RWPE1 (cell line): ENCODE measurements around the gene RIPOR1.
"Not testable (repeated sequence)": the region's sequence is repeated elsewhere in the genome, so short reads cannot be mapped to it uniquely, and the experiment has no call there.

Experiments used
- CTCF ChIA-PET: fragments of 350-600 bp; sonication (Branson Sonifier 250); formaldehyde crosslinking; extraction: SDS; loops from one replicate; lab custom pipeline; 2021; lab: Yijun Ruan, JAX
- POLR2A ChIA-PET: fragments of 400-600 bp; formaldehyde crosslinking; extraction: SDS; loops from one replicate; lab custom pipeline; 2020; ENCODE audit warnings: antibody characterized with exemption; ENCODE audit not compliant: low non-redundant PET; lab: Yijun Ruan, JAX
- DNase-seq: peaks from one replicate; pipeline ENCODE4 v3.0.0; 2012; ENCODE audit warnings: low spot score
- H3K27ac ChIP-seq: fragments of 450-650 bp; 2 replicates; pipeline ENCODE4 v1.5.1; 2017
- TF ChIP-seq, protein P1 (sequence below): fragments of 450-650 bp; conservative IDR thresholded peaks from 2 replicates; pipeline ENCODE4 v1.5.1; 2017; ENCODE audit warnings: low read depth, mild to moderate bottlenecking

Gene RIPOR1

DNA sequence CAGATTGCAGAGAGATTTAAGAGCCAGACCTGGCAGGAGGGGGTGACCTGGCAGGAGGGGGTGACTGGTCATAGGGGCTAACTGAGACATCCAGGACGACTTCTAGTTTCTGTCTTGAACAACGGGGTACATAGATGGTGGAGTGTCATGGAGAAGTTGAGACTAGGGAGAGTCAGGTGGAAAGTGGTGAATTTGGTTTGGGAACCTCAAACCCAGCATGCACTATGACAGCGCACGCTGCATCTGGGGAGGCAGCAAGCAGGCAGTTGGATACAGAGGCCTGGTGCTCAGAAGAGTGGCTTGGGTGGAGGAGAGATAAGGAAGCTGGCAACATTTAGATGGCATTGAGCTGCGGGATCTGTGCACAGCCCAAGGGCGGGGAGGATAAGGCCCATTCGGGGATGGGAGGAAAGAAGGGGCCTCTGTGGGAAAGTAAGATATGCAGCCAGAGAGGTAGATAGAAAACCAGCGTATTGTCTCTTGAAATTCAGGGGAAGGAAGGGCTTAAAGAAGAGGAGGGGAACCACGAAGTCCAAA is 4.5 kb downstream of the RIPOR1 start:
- TF ChIP-seq, protein P1, sequence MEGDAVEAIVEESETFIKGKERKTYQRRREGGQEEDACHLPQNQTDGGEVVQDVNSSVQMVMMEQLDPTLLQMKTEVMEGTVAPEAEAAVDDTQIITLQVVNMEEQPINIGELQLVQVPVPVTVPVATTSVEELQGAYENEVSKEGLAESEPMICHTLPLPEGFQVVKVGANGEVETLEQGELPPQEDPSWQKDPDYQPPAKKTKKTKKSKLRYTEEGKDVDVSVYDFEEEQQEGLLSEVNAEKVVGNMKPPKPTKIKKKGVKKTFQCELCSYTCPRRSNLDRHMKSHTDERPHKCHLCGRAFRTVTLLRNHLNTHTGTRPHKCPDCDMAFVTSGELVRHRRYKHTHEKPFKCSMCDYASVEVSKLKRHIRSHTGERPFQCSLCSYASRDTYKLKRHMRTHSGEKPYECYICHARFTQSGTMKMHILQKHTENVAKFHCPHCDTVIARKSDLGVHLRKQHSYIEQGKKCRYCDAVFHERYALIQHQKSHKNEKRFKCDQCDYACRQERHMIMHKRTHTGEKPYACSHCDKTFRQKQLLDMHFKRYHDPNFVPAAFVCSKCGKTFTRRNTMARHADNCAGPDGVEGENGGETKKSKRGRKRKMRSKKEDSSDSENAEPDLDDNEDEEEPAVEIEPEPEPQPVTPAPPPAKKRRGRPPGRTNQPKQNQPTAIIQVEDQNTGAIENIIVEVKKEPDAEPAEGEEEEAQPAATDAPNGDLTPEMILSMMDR: no peak
- CTCF ChIA-PET: interaction anchor here (0.6 to 1.9 kb wide), 3 partner anchors 12 to 194 kb away, joined by 4 to 9 read pairs (median 6); no protein-coding TSS in a partner anchor
- POLR2A ChIA-PET: no interaction called here
- DNase-seq: no peak
- peak overlapping the region; percentile 44; the same call in 1 of the 2 replicates for H3K27ac ChIP-seq

DNA sequence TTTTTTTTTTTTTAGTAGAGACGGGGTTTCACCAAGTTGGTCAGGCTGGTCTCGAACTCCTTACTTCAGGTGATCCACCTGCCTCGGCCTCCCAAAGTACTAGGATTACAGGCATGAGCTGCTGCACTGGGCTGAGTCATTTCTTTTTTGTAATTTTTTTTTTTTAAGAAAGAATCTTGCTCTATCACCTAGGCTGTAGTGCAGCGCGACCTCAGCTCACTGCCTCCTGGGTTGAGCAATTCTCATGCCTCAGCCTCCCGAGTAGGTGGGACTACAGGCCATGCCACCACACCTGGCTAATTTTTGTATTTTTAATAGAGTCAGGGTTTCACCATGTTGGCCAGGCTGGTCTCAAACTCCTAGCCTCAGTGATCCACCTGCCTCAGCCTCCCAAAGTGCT is 5.4 kb downstream of the RIPOR1 start:
- H3K27ac ChIP-seq: peak overlapping the region; percentile 44; the same call in 1 of the 2 replicates
- POLR2A ChIA-PET, DNase-seq: not testable (repeated sequence)
- CTCF ChIA-PET: interaction anchor here (1.7 to 1.9 kb wide), 2 partner anchors 13 kb away, joined by 6 to 9 read pairs; no protein-coding TSS in a partner anchor

DNA sequence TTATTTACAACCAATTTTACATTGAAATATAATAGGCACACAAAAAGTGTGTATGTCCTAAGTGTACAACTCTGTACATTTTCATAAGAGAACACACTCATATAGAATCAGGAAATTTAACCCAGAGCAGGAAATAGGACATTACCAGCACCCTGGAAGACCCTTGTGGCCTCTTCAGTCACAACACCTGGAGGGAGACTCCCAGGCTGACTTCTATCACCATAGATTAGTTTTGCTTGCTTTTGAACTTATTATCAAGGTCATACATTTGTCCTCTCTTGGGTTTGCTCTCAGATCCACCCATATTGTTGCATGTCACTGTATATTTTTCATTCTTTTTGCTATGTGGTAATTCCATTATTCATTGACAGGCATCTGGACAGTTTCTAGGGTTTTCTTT is 5.8 kb downstream of the RIPOR1 start:
- CTCF ChIA-PET: interaction anchor here (1.9 kb wide), 1 partner anchor 13 kb away, joined by 6 read pairs; no protein-coding TSS in a partner anchor
- TF ChIP-seq, protein P1: no peak
- DNase-seq: no peak
- POLR2A ChIA-PET: no interaction called here
- H3K27ac ChIP-seq: peak overlapping the region; percentile 44; the same call in 1 of the 2 replicates

DNA sequence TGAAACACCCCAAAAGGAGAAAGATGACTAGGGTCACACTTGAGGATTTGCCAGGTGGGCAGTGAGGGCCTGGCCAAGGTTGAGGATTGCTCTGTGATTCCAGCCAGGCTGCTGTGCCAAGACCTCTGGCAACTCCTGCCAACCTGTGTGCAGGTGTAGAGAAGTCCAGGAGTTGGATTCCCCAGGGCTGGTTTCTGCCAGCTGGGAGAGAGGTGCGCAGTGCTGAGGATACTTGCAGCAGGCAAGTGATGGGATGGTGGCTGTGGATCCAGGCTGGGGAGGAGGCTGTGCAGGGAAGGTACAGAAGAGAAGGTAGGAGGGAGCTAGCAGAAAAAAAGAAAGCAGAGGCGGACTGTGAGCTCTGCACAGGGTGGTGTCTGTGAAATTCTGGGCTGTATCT is 6.6 kb downstream of the RIPOR1 start:
- ChIA-PET POLR2A (interaction anchor here (0.6 kb wide), 1 partner anchor 55 kb away, joined by 4 read pairs; no protein-coding TSS in a partner anchor), CTCF (interaction anchor here (0.8 to 2.2 kb wide), 4 partner anchors 12 to 41 kb away, joined by 3 to 10 read pairs (median 6); partner anchors contain the start of gene CTCF)
- peak overlapping the region; percentile 61 for H3K27ac ChIP-seq
- TF ChIP-seq, protein P1: no peak
- no peak for DNase-seq

DNA sequence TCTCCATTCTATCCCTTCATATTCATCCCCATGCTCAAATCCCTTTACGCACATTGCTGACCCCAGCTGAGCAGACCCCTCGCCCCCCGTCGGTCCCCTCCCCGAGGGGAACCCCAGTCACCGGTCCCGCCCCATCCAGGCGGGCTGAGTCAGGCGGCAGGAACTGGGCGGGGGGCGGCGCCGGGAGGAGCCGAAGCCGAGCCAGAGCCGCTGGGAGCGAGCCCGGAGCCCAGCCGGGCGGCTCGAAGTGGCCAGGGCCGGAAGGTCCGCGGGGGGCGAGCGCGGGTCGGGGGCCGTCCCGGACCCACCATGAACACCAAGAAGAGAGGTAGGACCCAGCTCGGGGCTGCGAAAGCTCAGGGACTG is 8.6 kb downstream of the RIPOR1 start:
- TF ChIP-seq, protein P1: no peak
- peak; percentile 64 for DNase-seq
- CTCF ChIA-PET: interaction anchor here (0.7 to 2.2 kb wide), 3 partner anchors 10 to 21 kb away, joined by 3 to 10 read pairs (median 7); no protein-coding TSS in a partner anchor
- peak overlapping the region; percentile 61 for H3K27ac ChIP-seq
- POLR2A ChIA-PET: no interaction called here

DNA sequence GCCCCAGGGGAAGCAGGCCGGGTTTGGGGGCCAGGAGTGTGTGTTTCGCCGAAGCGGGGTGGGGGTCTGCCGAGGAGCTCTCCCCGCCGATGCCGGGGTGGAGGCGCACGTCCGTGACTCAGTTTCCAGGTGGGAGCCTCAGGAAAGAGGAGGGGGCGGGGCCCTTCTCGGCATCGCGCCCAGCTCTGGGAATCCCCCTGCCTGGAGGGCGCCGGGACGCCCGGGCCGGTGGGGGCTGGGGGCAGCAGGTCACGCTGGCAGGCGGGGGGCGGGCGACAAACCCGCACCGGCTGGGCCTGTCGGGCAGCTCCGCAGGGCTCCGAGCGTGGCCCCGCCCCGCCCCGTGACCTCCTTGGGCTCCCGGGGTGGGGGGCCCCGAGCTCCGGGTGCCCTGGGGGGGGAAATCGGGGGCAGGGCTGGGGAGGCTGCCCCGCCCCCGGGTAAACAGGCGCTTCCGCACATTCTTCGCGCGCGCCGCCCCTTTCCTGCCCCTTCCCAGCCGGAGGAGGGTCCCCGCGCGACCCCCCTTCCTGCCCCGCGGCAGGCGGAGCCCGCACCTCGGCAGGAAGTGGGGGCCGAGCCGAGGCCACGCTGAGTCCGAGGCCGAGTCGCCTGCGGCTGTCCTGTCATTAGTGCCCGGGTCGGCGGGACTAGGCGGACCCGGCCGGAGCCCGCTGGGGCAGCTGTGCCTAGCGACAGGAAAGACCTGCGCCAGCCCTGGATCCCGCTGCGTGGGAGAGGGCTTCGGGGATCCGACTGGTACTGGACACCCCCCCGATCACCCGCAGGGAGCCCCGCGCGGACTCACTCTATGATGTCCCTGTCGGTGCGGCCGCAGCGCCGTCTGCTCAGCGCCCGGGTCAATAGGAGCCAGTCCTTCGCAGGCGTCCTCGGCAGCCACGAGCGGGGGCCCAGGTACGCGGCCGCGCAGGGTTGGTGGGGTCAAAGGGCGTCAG is 9.3 kb downstream of the RIPOR1 start:
- DNase-seq: no peak
- H3K27ac ChIP-seq: peak overlapping the region; percentile 61
- POLR2A ChIA-PET: no interaction called here
- CTCF ChIA-PET: interaction anchor here (0.5 to 2.2 kb wide), 6 partner anchors 9 to 20 kb away, joined by 3 to 10 read pairs (median 4); no protein-coding TSS in a partner anchor
- TF ChIP-seq, protein P1: no peak
